Suprapubic skin (tissue), 4 donors: ENCODE results near the gene LDLRAD4. TPM values are rescaled to one million over a fixed set of nuclear protein-coding genes. Genes with fewer than 3 reads are reported as not detected.

Experiments
- DNase-seq, 2 donors: peaks; one replicate each; pipeline ENCODE4 v3.0.0-alpha.2; 2019; ENCODE audit warnings: low spot score in 2 of 2
- H3K27ac ChIP-seq: fragments of 200-600 bp; sonication (generic); one replicate; pipeline ENCODE4 v1.5.1; 2019
- H3K27me3 ChIP-seq: fragments of 200-600 bp; sonication (generic); one replicate; pipeline ENCODE4 v1.5.1; 2019
- H3K36me3 ChIP-seq: fragments of 200-600 bp; sonication (generic); one replicate; pipeline ENCODE4 v1.5.1; 2019
- H3K4me1 ChIP-seq: fragments of 200-600 bp; sonication (generic); one replicate; pipeline ENCODE4 v1.5.1; 2019
- H3K4me3 ChIP-seq: fragments of 200-600 bp; sonication (generic); one replicate; pipeline ENCODE4 v1.5.1; 2019; ENCODE audit warnings: mild to moderate bottlenecking
- H3K9me3 ChIP-seq: fragments of 200-600 bp; sonication (generic); one replicate; pipeline ENCODE4 v1.5.1; 2019
- EP300 ChIP-seq: sonication (generic); formaldehyde crosslinking; IDR thresholded peaks from one replicate; pipeline ENCODE4 v1.6.1; 2017; ENCODE audit warnings: antibody characterized with exemption
- POLR2A ChIP-seq, 2 donors: fragments of 450-650 bp; IDR thresholded peaks; one replicate each; pipeline ENCODE4 v1.6.1; 2017; ENCODE audit warnings: antibody characterized with exemption in 2 of 2, mild to moderate bottlenecking in 2 of 2, moderate library complexity in 2 of 2
- POLR2AphosphoS5 ChIP-seq, 3 donors: sonication (generic); formaldehyde crosslinking; IDR thresholded peaks; one replicate each; pipeline ENCODE4 v1.6.1; 2017; ENCODE audit warnings: antibody characterized with exemption in 3 of 3
- WGBS: methylation state at CpG from one replicate; pipeline ENCODE4 v1.1.5; 2018; 5-methylcytosine and 5-hydroxymethylcytosine counted together
- total RNA-seq, 4 donors: library from RNA; depleted of rRNA; stranded (reverse); fragments of >200 nt; gene quantifications; one replicate each; pipeline ENCODE4 v1.1.0, GENCODE V29; 2016
- TF ChIP-seq, protein P1 (sequence below), 2 donors: fragments of 200-600 bp in 1 of 2; fragments of 450-650 bp in 1 of 2; sonication (generic) in 1 of 2; IDR thresholded peaks; one replicate each; pipeline ENCODE4 v1.5.1; 2016 to 2019; ENCODE audit warnings: antibody characterized with exemption in 2 of 2, mild to moderate bottlenecking in 1 of 2, moderate library complexity in 1 of 2

The LDLRAD4 gene
- total RNA-seq, 4 donors from 2014 or later: 10.1 to 31.6 (median 15.1) TPM

DNA sequence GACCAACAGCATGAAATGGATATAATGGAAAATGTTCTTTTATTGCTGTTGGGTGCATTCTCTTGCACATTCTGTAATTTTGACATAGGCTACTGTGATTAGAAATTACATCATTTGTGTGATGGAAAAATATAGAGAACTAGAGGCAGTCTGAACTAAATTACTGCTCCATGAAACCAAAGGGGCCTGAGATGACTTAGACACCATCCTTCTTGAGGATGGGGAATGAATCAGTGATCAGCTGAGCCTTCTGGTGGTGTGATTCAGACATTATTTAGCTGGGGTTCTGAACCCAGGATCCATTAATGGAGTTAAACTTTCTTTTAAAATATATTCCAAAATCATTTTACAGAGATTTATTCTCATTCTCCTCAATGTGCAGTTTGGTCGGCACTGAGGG is 135.8 kb downstream of the LDLRAD4 start:
- peaks cover 6% of the 10 kb centered on the region for H3K4me1 ChIP-seq

DNA sequence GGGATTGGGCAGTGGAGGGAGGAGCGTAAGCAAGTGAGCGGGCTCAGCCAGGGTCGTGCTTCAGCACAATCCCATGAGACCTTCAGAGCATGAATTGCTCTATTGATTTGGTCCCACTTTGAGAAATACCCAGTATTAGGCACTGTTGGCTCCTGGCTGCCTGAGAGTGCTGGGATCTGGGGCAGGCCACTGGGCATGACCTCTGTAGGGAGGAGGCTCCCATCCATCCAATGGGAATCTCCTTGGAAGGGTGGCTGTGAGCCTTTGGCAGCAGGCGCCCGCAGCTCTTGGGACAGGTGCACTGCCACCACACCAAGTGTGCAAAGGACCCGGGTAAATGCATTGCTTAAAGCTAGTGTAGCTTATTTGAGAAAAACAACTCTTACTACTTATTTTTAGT is 137.5 kb downstream of the LDLRAD4 start:
- TF ChIP-seq POLR2AphosphoS5 (IDR thresholded peaks at IDR 0.05): no peak
- no peak for TF ChIP-seq EP300
- TF ChIP-seq, protein P1, sequence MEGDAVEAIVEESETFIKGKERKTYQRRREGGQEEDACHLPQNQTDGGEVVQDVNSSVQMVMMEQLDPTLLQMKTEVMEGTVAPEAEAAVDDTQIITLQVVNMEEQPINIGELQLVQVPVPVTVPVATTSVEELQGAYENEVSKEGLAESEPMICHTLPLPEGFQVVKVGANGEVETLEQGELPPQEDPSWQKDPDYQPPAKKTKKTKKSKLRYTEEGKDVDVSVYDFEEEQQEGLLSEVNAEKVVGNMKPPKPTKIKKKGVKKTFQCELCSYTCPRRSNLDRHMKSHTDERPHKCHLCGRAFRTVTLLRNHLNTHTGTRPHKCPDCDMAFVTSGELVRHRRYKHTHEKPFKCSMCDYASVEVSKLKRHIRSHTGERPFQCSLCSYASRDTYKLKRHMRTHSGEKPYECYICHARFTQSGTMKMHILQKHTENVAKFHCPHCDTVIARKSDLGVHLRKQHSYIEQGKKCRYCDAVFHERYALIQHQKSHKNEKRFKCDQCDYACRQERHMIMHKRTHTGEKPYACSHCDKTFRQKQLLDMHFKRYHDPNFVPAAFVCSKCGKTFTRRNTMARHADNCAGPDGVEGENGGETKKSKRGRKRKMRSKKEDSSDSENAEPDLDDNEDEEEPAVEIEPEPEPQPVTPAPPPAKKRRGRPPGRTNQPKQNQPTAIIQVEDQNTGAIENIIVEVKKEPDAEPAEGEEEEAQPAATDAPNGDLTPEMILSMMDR (IDR thresholded peaks at IDR 0.05): no peak
- no peak for TF ChIP-seq POLR2A (IDR thresholded peaks at IDR 0.05)
- Histone ChIP-seq H3K4me1 (peaks cover 6% of the 10 kb centered on the region), H3K9me3 (no peaks in the 10 kb centered on the region), H3K4me3 (no peak overlapping the region), H3K27ac (no peak overlapping the region), H3K36me3 (no peaks in the 10 kb centered on the region), H3K27me3 (no peaks in the 10 kb centered on the region)
- DNase-seq: no peak
- WGBS: 87% methylated on average over 6 of the region's 6 CpGs

More for the DNA sequence above, 135.8 kb downstream of the LDLRAD4 start:
- H3K4me3 ChIP-seq: no peak overlapping the region
- H3K27ac ChIP-seq: no peak overlapping the region
- no peak for DNase-seq
- no peaks in the 10 kb centered on the region for H3K9me3 ChIP-seq
- no peaks in the 10 kb centered on the region for H3K27me3 ChIP-seq
- WGBS: 94% methylated on average over 1 of the region's 1 CpG
- H3K36me3 ChIP-seq: no peaks in the 10 kb centered on the region
- TF ChIP-seq POLR2A (IDR thresholded peaks at IDR 0.05) (no peak), POLR2AphosphoS5 (IDR thresholded peaks at IDR 0.05) (no peak), EP300 (no peak)
- TF ChIP-seq, protein P1 (IDR thresholded peaks at IDR 0.05): no peak

DNA sequence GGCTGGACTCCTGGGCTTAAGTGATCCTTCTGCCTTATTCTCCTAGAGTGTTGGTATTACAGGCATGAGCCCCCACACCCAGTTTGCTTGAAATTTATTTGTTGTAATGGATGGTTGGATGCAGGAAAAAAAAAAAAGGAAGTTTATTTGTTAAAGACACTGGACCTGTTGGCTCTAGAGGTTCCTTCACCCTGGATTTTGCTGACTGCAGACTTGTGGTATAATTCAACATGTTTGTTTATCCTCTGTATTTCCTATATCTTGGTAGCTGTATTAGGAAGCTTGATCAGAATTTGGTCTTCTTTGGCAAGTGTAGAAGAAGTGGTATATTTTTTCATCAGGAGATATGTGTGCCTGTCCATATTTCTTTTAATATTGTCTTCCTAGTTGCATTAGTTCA is 138.7 kb downstream of the LDLRAD4 start:
- Histone ChIP-seq H3K4me3 (no peak overlapping the region), H3K9me3 (no peaks in the 10 kb centered on the region), H3K4me1 (peaks cover 6% of the 10 kb centered on the region), H3K36me3 (no peaks in the 10 kb centered on the region), H3K27me3 (no peaks in the 10 kb centered on the region), H3K27ac (no peak overlapping the region)
- DNase-seq: no peak
- no peak for TF ChIP-seq POLR2A (IDR thresholded peaks at IDR 0.05)
- no peak for TF ChIP-seq POLR2AphosphoS5 (IDR thresholded peaks at IDR 0.05)
- TF ChIP-seq, protein P1 (IDR thresholded peaks at IDR 0.05): no peak
- no peak for TF ChIP-seq EP300

DNA sequence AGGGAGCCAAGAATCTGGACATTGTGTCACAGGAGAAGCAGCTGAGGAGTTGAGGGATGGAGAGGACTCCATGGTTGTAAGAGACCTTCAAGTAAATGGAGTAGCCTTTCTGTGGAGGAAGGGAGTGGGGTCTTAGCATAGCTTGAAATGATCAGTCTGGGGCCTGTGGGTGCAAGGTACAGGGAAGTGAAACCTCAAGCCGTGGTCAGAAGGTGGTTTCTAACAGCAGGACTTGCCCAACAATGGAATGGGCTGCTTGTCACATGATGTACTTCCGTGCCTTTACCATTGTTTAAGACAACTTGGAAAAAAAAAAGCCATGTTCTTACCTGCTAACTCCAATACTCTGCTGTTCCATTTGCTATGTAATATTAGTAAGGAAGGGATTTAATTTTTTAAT is 140.7 kb downstream of the LDLRAD4 start:
- no peak overlapping the region for H3K27ac ChIP-seq
- H3K27me3 ChIP-seq: no peaks in the 10 kb centered on the region
- TF ChIP-seq, protein P1 (IDR thresholded peaks at IDR 0.05): no peak
- TF ChIP-seq EP300 (no peak), POLR2A (IDR thresholded peaks at IDR 0.05) (no peak), POLR2AphosphoS5 (IDR thresholded peaks at IDR 0.05) (no peak)
- DNase-seq: no peak
- no peak overlapping the region for H3K4me3 ChIP-seq
- H3K4me1 ChIP-seq: no peaks in the 10 kb centered on the region
- WGBS: 83% methylated on average over 2 of the region's 2 CpGs
- no peaks in the 10 kb centered on the region for H3K36me3 ChIP-seq
- H3K9me3 ChIP-seq: no peaks in the 10 kb centered on the region

DNA sequence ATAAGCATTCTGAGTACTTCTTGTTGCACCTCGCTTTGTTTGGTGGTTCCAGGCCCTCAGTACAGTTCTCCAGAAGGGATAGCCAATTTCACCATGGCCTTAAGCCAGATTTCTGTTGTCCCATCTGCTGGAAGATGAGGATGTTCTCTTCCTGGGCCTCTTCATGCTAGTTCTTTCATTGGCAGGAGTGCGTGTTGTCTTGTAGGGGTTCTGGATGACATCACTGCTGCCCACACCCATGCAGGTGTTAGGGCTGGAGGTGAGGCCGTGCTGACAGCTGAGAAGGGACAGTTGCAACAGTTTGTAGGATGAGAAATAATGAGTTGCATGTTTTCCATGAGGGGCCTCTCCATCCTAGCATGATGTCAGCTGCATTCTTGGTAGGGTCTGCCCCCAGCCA is 142.9 kb downstream of the LDLRAD4 start:
- Histone ChIP-seq H3K36me3 (no peaks in the 10 kb centered on the region), H3K9me3 (no peaks in the 10 kb centered on the region), H3K27ac (no peak overlapping the region), H3K4me1 (no peaks in the 10 kb centered on the region), H3K27me3 (no peaks in the 10 kb centered on the region), H3K4me3 (no peak overlapping the region)
- TF ChIP-seq POLR2AphosphoS5 (IDR thresholded peaks at IDR 0.05) (no peak), EP300 (no peak), POLR2A (IDR thresholded peaks at IDR 0.05) (no peak)
- TF ChIP-seq, protein P1 (IDR thresholded peaks at IDR 0.05): no peak
- no peak for DNase-seq
- 90% methylated on average over 3 of the region's 3 CpGs for WGBS
